AG04450 (cell line): ENCODE results near the gene CHIT1. TPM values are rescaled to one million over a fixed set of nuclear protein-coding genes. Genes with fewer than 3 reads are reported as not detected.

ENCODE experiments used
- CTCF ChIA-PET: fragments of 300-600, 350-600 bp; formaldehyde crosslinking; extraction: SDS; loops from one replicate; lab custom pipeline; 2022; ENCODE audit warnings: antibody characterized with exemption, inconsistent platforms; lab: Charles Lee
- POLR2A ChIA-PET: fragments of 350-600 bp; formaldehyde crosslinking; extraction: SDS; loops from one replicate; lab custom pipeline; 2021; ENCODE audit warnings: antibody characterized with exemption, inconsistent platforms; lab: Yijun Ruan, JAX
- DNase-seq: peaks from one replicate; pipeline ENCODE4 v3.0.0-alpha.2; 2011; ENCODE audit warnings: low read depth, low spot score
- H3K27ac ChIP-seq: one replicate; pipeline ENCODE4 v1.5.1; 2012; ENCODE audit warnings: low read depth, low read length, control low read depth
- H3K27me3 ChIP-seq: one replicate; pipeline ENCODE4 v1.6.0; 2012; ENCODE audit warnings: low read length; ENCODE audit not compliant: control insufficient read depth, insufficient read depth
- H3K4me3 ChIP-seq: 2 replicates; pipeline ENCODE4 v1.5.1; 2011; ENCODE audit warnings: mild to moderate bottlenecking, low read depth, low read length, control low read depth
- H3K9me3 ChIP-seq: 2 replicates; pipeline ENCODE4 v1.5.1; 2012; ENCODE audit warnings: low read length; ENCODE audit not compliant: control insufficient read depth, insufficient read depth
- polyA plus RNA-seq: library from polyadenylated mRNA; depleted of rRNA; stranded (reverse); fragments of >200 nt; gene quantifications from 2 replicates; pipeline ENCODE4 v1.2.3, GENCODE V29; 2011
- TF ChIP-seq, protein P1 (sequence below): IDR thresholded peaks from 2 replicates; pipeline ENCODE4 v1.5.1; 2011; ENCODE audit warnings: low read depth, low read length, control low read depth, inconsistent platforms

The CHIT1 gene
- polyA plus RNA-seq, 1 experiment = not detected

- Histone ChIP-seq H3K4me3 (no peak overlapping the region), H3K27me3 (peaks cover 9% of the 10 kb centered on the region), H3K27ac (no peak overlapping the region), H3K9me3 (no peaks in the 10 kb centered on the region; the same call in 1 of the 2 replicates)
- DNase-seq = no peak
- TF ChIP-seq, protein P1, sequence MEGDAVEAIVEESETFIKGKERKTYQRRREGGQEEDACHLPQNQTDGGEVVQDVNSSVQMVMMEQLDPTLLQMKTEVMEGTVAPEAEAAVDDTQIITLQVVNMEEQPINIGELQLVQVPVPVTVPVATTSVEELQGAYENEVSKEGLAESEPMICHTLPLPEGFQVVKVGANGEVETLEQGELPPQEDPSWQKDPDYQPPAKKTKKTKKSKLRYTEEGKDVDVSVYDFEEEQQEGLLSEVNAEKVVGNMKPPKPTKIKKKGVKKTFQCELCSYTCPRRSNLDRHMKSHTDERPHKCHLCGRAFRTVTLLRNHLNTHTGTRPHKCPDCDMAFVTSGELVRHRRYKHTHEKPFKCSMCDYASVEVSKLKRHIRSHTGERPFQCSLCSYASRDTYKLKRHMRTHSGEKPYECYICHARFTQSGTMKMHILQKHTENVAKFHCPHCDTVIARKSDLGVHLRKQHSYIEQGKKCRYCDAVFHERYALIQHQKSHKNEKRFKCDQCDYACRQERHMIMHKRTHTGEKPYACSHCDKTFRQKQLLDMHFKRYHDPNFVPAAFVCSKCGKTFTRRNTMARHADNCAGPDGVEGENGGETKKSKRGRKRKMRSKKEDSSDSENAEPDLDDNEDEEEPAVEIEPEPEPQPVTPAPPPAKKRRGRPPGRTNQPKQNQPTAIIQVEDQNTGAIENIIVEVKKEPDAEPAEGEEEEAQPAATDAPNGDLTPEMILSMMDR = no peak
- POLR2A ChIA-PET = no interaction called here
- CTCF ChIA-PET = interaction anchor here (0.6 to 7.3 kb wide), 13 partner anchors 8 to 264 kb away, joined by 3 to 340 read pairs (median 6); partner anchors contain the start of gene TMEM183A
Measured at GRCh38 chr1:203270448-203270847, 41.0 kb upstream of the CHIT1 start.

- Histone ChIP-seq H3K27ac (no peak overlapping the region), H3K27me3 (peaks cover 9% of the 10 kb centered on the region), H3K4me3 (no peak overlapping the region), H3K9me3 (no peaks in the 10 kb centered on the region; the same call in 1 of the 2 replicates)
- ChIA-PET CTCF (interaction anchor here (0.5 to 7.3 kb wide), 28 partner anchors 9 to 306 kb away, joined by 3 to 340 read pairs (median 5); partner anchors contain the start of gene TMEM183A), POLR2A (interaction anchor here (0.6 kb wide), 1 partner anchor 151 kb away, joined by 7 read pairs; no protein-coding TSS in a partner anchor)
- TF ChIP-seq, protein P1 = no peak
- DNase-seq = no peak
Measured at GRCh38 chr1:203269654-203270020, 40.2 kb upstream of the CHIT1 start.

DNA sequence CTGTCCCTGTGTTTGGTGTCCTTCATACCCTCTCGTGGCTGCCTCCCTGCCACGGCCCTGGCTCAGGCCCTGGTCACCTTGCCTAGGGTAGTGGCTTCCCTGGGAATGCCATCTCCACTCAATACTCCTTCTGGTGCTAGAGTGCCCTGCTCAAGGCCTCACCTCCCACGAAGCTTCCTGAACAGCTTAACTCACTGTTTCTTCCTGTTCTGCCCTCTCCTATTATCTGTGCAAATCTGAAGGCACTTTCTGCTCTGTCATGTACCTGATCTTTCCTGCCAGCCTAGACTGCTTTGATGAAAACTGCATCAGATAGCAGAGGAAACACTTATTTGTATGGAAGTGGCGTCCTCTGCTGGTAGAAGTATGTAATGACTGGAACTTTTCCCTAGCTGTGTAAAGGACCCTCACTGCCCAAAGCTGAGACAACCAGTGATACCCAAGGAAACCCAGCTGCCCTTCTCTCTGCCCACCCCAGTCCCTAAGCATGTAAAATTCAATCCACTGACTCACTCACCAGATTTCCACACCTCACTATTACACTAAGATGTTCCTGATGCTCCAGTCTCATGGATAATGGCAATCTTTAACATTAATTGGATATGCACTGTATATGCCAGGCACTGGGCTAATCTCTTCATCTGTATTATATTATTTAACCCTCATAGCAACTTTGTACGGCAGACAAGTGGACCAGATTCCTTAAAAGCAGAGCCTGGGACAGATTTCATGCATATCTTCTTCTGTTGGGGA, 39.6 kb upstream of the CHIT1 start:
- ChIA-PET CTCF (interaction anchor here (0.5 to 7.3 kb wide), 33 partner anchors 10 to 305 kb away, joined by 3 to 340 read pairs (median 5); no protein-coding TSS in a partner anchor), POLR2A (interaction anchor here (0.6 kb wide), 1 partner anchor 151 kb away, joined by 7 read pairs; no protein-coding TSS in a partner anchor)
- Histone ChIP-seq H3K27me3 (peaks cover 9% of the 10 kb centered on the region), H3K4me3 (no peak overlapping the region), H3K9me3 (no peaks in the 10 kb centered on the region; the same call in 1 of the 2 replicates), H3K27ac (no peak overlapping the region)
- DNase-seq = no peak
- TF ChIP-seq, protein P1 = peak; percentile 94

- ChIA-PET POLR2A (interaction anchor here (1.6 kb wide), 1 partner anchor 57 kb away, joined by 4 read pairs; no protein-coding TSS in a partner anchor), CTCF (interaction anchor here (0.6 to 7.3 kb wide), 99 partner anchors 11 to 475 kb away, joined by 3 to 340 read pairs (median 6); partner anchors contain the start of genes ADORA1, CHIT1, FMOD and MYBPH)
- TF ChIP-seq, protein P1 = no peak
- no peak overlapping the region for H3K27ac ChIP-seq
- H3K27me3 ChIP-seq = peaks cover 16% of the 10 kb centered on the region
- DNase-seq = no peak
- H3K4me3 ChIP-seq = peak overlapping the region; percentile 79
- no peaks in the 10 kb centered on the region for H3K9me3 ChIP-seq
Measured at GRCh38 chr1:203267912-203268311, 38.4 kb upstream of the CHIT1 start.
